GM19035 (cell line): ENCODE data around the gene CD109.

Experiments
- ATAC-seq: cut with Tn5 transposase; IDR thresholded peaks from one replicate; pipeline ENCODE4 v1.9.1; 2021; ENCODE audit not compliant: unreplicated experiment

CD109 gene

DNA sequence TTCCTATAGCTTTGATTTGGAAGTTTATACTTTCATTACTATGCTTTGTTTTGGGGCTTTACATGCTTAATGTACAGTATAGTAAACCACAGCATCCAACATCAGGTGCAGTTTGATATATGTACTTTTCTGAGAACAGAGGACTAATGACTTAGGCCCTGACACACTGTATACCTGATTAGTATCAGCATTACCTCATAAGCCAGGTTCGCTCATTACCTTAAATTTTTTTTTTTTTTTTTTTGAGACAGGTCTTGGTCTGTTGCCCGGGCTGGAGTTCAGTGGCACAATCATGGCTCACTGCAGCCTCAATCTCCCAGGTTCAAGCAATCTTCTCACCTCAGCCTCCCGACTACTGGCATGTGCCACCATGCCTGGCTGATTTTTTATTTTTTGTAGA, 28.4 kb downstream of the CD109 start:
- ATAC-seq = no peak

DNA sequence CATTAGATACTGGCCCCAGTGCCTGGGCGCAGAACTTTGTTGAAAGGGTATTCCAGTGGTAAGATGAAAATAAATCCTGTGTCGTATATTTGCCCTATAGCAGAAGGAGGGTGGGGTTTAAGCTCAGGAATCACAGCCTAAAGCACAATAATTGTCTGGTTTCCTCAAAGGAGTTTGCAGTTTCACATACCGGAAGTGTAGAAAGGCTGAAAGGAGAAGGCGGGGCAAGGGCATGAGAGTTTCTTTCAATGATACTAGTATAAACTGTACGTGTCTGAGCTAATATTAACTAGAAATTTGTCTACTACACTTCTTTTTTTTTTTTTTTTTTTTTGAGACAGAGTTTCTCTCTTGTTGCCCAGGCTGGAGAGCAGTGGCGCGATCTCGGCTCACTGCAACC, 29.2 kb downstream of the CD109 start:
- ATAC-seq = peak; percentile 44

DNA sequence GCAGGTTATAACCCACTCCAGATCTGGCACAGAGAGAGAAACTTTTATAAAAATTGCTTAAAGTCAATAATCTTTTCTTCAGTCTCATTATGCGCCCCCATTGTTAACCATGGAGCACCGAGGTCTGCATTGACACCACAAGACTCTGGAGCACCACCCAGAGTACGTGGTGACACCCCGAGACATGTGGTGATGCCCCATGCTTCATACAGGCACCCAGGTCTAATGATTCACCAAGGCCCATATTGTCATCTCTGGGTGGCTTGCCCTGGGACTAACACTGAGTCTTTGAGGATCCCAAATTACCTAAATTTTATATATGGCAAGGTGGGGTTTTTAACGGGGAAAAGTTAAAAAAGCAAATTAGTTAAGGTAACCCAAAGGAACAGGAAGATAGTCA, 31.1 kb downstream of the CD109 start:
- ATAC-seq = no peak

DNA sequence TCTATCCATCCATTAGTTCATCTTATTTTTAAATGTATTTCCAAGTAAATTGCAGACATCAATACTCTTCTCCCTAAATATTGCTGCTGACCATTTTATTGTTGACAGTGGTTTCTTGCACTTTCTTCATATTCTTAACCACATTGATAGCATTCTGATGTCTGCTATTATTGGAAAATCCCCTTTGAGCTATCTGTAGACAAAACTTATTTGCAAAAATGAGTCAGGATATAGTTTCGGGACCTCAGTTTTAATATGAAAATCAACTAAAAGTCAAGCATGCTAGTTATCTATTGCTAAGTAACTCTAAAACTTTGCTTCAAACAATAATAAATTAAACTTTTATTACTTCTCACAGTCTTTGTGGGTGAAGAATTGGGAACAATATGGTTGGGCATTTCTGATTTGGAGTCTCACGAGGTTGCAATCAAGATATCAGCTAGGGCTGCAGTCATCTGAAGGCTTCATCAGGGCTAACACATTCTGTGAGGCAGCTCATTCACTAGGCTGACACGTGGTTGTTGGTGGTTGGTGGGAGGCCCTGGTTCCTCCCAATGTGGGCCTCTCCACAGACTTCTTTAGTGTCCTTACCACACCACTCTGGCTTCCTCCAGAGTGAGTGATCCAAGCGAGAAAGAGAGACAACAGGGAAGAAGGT, 32.7 kb downstream of the CD109 start:
- ATAC-seq = peak; percentile 50

DNA sequence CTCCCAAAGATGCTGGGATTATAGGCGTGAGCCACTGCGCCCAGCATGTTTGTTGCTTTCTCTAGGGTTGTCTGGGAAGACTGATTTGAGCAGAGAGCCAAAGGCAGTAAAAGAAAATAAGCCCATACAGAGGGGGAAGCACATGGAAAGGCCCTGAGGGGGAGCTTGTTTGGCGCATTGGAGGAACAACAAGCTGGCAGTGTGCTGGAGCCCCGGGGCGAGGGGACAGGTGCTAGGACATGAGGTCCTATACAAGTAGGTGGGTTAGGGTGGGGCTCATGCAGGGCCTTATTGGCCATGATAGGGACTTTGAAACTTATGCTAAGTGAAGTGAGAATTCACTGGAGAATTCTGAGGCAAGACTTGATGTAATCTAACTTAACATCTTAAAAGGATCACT, 35.3 kb downstream of the CD109 start:
- no peak for ATAC-seq

DNA sequence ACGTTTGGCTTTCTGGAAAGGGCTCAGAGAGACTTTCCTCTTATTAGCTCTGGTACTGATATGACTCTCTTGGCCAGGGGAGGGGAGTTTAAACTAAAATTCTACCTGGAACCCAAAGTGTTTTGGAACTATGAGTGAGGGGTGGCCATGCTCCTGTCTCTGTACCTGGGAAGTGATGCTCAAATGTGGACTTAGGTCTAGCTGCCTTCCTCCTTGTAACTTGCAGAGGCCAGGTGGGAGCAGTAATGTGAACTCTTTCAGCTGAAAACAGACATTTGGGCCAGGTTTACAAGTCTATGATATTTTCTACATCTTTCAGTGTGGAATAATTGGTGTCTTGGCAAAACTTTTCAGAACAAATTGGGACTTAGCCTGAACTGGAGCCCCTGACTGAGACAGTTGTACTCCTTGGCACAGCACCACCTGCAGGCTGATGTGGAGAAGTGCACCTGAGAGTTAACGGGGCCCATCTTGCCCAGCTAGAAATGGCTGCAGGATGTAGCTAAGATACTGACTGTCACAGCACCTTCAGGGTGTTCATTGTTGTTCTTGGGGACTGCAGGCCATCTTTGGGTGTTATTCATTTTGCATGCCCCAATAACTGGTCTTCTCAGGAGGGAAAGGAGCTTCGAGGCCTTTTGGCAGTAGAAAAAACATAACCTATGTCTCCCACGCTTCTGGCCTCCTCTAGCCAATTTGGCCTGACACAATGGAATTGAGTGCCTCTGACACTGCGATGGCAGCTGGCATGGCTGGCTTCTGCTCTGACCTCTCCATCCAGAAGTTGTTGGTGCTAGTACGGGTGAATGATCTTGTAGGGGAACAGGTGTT, 37.1 kb downstream of the CD109 start:
- ATAC-seq = peak; percentile 79

DNA sequence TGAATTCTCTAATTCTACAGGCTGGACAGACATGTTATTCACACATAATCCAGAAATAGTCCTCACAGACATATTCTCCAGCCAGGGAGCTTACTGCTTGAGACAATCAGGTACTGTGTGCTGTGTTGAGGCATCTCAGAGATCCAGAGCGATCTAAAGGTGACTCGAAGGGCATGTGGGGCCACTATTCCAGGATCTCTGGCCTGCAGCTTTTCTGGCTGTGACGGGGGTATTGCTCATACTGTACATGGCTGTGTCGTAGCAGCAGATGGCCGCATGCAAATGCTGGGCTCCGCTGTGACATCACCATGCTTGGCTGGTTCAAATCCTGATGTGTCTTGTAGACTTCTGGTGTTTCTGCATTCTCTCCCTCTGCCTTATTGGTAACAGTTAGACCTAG, 37.8 kb downstream of the CD109 start:
- ATAC-seq = no peak

DNA sequence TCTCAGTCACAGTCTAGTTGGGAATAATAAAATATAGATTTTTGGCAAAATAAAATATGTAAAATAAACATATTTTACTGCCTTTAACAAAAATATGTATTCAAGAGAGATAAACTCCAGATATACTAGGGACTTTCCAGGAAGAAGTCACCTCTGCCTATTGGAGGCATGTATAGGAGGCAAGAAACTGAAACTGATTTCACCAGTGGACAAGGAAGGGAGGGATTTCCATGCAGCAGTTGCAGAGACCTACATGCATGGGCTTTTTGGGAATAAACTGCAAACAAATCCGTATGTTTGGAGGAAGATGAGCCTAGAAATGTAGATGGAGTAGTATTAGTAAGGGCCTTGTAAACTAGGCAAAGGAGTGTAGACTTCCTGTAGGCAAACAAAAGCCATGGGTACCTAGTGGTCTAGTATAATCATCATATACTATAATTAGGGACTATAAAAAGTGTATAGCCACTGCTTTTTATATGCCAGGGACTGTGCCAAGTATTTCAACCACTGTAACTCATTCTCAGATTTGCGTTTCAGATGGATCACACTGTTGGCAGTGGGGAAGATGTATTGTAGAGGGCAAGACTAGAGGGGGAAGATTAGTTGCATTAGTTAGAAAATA, 38.9 kb downstream of the CD109 start:
- ATAC-seq = no peak

DNA sequence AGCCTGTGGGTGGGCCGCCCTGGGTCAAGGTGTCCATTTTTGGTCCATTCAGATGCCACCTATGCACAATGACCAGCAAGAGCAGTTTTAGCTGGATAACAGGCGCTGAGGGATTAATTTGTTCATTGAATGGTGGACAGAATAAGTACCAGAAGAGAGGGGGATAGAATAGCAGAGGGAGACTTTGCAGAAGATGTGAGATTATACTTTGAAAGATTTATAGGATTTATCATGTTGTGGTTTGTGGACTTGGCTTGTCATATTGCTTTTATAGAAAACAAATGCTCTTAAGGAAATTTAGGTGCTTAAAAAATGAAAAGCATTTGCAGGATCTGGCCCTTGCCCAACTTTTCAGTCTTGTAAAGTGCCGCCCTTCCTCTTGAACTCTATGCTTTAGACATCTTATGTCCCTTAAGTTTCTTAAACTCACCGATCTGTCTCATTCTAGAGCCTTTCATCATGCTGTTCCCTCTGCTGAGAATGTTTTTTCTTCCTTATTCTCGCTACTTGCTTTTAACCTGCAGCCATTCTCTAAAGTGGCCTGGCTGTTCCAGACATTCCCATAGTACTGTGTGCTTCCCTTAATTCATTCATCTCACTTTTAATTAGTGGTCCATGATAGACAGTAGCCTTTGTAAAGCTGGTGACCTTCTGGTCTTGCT, 42.5 kb downstream of the CD109 start:
- no peak for ATAC-seq

DNA sequence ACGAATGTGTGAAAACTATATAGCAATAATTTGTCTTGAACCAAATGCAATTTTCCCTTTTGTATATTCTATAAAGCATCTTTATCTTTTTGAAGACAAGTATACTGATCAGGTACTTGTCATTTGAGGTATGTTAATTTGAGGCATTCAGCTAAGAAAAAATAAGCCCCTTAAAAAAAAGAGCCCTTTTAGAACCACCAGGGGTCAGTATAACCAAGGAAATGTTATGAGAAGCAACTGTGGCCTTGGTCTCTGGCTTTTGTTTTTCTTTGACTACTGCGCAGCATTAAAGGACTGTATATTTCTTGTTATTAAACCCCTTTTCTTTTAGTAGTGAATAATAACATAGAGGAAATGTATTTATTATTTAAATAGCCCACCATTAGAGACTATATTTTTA, 43.1 kb downstream of the CD109 start:
- no peak for ATAC-seq

DNA sequence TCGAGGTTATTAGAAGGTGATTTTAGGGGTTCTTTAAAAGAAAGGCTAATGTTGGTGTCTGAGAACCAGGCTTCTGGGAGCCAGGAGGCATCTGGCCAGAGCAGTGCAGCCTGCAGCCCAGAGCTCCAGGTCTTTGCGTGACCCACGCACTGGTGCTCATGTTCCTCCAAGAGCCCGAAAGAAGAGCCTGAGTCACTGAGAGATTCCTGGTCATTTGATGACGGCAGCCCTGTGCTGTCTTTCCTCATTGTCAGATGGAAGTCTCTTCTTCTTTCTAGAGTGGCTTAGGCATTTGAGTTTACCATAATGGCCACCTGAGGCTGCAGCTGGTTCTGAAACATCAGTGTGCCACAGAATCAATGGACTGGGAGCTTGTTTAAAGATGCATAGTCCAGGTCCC, 46.4 kb downstream of the CD109 start:
- no peak for ATAC-seq

DNA sequence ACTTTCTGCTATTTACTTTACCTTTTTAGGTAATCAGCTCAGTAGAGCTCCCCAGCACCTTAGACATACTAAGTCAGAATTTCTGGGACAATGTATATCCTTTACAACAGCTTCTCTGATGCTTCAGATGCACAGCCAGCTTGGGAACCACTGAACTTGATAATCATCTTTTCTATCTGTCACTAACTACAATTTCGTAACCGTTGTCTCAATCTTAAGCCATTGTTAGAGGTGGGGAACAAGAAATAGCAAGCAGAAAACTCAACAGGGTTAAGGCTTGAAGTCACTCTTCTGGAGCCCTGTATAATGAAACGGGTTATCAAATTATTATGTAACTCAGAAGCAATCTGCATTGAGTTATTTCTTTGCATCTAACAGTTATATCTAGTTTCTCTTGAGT, 47.1 kb downstream of the CD109 start:
- ATAC-seq = no peak

DNA sequence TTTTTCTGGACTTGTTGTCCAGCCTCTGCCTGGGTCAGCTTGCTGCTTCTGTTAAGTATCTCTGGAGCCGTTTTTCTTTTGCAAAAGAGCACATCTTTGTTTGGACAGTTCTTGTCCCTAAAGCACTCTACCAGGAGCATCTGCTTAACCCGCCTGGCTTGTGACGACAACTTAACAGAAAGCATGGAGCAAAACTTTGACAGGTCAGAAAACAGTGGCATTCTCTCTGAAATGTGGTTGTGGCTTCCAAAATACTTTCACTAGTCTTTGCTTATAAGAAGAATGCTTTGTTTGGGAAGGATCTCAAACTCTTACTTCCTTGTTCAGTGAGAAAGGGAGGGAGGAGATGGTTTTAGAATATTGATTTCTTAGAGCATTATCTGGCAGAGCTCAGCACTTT, 47.6 kb downstream of the CD109 start:
- no peak for ATAC-seq

DNA sequence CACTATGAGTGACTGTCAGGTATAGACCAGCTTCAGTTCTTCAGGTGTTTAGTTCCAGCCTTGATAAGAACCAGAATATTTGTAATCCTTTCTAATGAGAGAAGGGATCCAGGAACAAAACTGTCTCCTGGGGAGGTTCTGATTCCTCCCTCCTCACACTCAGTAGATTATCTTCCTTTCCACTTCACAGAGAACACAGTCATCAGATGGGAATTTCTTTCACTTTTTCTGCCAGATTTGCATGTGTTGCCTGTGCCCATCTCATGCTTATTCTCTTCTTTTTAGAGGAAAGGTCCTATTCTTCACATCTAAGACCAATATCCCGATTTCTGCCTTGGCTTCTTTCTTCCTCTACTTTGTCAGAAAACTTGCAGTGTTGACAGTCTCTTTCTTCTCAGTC, 50.8 kb downstream of the CD109 start:
- no peak for ATAC-seq

DNA sequence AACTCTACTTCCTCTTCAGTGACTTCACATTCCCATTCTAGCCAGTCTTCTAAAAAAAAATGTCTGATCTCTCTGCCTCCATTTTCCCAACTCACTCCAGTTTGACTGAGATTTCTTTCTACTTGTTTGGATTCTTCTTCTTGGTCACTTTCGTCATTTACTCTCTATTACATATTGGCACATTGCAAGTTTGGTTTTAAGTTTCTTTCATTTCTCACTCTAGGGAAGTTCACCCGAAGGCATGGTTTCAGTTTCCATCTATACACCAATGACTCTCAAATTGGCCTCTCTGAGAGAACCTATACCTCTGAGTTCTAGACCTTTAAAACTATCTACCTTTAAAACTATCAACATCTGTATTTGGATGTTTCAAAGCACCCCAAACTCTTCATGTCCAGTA, 51.3 kb downstream of the CD109 start:
- ATAC-seq = peak; percentile 99

DNA sequence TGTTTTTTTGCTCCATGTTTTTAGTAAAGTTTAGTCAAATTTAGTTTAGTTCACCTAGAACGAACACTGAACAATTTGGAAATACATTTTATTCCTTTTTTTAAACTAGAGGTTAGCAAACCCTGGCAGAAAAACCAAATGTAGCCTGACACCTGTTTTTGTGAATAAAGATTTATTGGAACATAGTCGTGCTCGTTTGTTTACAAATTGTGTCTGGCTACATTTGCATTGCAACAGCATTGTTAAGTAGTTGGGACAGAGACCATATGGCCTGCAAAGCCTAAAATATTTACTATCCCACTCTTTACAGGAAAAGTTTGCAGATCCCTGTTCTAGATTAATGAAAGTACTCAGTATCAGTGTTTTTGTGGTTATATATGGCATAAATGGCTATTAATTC, 56.9 kb downstream of the CD109 start:
- no peak for ATAC-seq

DNA sequence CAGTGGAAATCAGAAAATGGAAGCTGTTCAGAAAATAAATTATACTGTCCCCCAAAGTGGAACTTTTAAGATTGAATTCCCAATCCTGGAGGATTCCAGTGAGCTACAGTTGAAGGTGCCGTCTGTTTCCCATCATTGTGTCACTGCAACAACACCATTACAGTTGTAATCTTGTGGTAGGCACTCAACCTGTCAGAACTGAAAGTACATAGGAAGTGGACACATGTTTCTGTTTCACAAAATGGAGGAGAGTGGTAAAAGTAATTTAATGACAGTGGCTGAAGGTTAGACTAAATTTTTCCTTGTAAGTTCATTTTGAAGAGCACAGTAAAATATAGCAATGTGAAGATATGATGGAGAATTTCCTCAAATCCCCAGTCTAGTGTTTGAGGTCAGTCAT, 70.0 kb downstream of the CD109 start:
- ATAC-seq = no peak

DNA sequence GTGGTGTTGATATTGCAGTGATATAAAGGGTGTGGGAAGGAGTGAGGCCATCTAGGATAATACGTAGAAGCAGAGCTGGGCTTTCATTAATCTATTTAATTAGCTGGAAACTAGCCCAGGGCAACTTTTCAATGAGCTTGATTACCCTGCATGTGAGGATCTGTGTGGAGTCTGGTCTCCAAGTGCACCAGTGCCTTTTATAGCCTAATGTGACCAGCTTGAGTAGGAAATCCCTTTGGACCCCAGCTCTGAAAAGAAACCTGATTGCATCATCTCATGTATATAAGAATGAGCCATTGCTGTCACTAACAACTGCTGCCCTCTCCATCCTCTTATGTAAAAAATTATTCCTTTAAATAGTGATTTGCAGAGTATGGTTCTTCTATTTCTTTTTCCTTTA, 72.6 kb downstream of the CD109 start:
- no peak for ATAC-seq

DNA sequence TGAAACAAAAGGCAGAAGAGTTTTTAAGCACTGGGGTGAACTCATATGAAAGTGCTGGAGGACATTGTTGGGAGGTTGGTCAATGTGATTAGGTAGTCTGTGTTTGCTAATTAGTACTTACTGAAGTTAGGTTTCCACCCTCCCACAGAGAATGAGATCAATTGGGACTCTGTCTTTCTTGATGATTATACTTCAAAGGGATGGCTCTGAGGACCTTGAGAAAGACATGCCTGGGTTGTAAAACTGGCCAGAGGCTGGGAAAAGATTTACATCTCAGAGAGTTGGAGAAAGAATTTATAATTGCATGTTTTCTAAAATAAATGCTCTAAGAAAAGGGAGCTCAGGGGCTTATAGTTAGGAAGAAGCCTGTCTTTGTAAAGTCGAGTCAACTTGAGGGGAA, 74.0 kb downstream of the CD109 start:
- no peak for ATAC-seq

DNA sequence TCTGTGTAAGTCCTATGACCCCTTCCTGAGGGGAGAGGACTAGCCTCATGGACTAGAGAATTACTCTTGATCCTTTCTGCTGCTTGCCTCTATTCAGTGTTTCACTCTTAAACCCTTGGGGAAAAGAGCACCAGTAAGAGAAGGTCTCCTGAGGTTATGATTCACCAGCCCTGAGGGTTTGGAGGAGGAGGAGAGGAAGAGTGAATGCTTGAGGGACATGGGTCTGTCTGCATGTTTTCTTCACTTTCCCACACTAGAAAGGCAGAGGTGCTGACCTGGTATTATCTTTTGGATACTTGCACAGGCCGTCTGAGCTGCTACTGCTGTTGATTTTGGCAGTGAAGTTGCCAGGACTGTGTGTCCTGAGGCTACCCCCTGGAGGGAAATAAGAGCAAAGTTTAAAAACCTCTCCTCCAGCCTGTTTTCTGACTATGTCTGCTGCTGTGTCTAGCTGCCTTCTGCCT, 78.3 kb downstream of the CD109 start:
- ATAC-seq = no peak

DNA sequence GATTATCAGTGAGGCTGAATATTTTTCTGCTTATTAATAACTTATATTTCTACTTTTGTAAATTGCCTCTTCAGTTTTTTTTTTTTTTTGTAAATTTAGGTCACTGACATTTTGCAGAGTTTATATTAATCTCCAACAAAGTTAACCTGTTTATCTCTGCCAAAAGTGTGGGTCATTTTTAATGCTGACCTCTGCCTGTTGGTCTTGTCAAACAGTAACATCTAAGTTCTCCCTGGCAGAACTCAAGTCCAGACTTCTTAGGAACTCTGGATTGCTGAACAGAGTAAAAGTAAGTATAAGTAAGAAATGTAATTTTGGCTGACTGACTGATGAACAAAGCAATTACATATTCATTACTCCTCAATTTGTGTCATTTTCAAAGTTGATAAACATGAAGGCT, 83.9 kb downstream of the CD109 start:
- no peak for ATAC-seq

DNA sequence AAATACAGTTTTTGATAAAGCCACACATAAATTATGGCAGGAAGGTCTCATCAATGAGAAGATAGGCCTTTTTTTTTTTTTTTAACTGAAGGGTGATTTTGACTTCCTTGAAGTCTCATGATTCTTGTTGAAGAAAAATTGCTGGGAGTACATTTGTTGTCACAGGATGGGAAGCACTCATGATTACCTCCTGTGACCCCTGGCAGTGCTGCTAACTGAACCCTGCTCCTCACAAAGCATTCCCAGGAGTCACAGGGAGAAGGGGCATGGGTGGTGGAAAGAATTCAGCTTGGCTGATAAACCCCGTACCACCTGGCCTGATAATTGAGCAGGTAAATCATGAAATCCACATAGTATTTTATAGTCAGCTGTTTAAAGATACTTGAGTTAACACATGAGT, 86.9 kb downstream of the CD109 start:
- no peak for ATAC-seq
